ENCODE data around the gene LNX1. TPM values are rescaled to one million over a fixed set of nuclear protein-coding genes. Genes with fewer than 3 reads are reported as not detected.

The LNX1 gene
- total and polyA plus RNA-seq, 10 of the 15 experiments (the other 5 are each of a cell fraction or from before 2014, with no cell fraction given): 0.72 to 1.4 (median 1.0) TPM

- TF ChIP-seq, protein P1, sequence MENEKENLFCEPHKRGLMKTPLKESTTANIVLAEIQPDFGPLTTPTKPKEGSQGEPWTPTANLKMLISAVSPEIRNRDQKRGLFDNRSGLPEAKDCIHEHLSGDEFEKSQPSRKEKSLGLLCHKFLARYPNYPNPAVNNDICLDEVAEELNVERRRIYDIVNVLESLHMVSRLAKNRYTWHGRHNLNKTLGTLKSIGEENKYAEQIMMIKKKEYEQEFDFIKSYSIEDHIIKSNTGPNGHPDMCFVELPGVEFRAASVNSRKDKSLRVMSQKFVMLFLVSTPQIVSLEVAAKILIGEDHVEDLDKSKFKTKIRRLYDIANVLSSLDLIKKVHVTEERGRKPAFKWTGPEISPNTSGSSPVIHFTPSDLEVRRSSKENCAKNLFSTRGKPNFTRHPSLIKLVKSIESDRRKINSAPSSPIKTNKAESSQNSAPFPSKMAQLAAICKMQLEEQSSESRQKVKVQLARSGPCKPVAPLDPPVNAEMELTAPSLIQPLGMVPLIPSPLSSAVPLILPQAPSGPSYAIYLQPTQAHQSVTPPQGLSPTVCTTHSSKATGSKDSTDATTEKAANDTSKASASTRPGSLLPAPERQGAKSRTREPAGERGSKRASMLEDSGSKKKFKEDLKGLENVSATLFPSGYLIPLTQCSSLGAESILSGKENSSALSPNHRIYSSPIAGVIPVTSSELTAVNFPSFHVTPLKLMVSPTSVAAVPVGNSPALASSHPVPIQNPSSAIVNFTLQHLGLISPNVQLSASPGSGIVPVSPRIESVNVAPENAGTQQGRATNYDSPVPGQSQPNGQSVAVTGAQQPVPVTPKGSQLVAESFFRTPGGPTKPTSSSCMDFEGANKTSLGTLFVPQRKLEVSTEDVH (IDR thresholded peaks at IDR 0.05; ENCODE audit: low read depth, partially characterized antibody): no peak
- TF ChIP-seq ASH2L (IDR thresholded peaks at IDR 0.05; ENCODE audit: borderline replicate concordance, low read depth): no peak
- no peak for TF ChIP-seq KAT2A (conservative IDR thresholded peaks at IDR 0.05; ENCODE audit: control insufficient read depth, low read depth, low read length)
- TF ChIP-seq ZBTB4 (CRISPR knock-in tag; IDR thresholded peaks at IDR 0.05): no peak
- no peak for TF ChIP-seq RAD51 (IDR thresholded peaks at IDR 0.05)
- no peak for TF ChIP-seq NBN (IDR thresholded peaks at IDR 0.05)
Measured at GRCh38 chr4:53511014-53511413, 80.3 kb downstream of the LNX1 start (continued).

DNA sequence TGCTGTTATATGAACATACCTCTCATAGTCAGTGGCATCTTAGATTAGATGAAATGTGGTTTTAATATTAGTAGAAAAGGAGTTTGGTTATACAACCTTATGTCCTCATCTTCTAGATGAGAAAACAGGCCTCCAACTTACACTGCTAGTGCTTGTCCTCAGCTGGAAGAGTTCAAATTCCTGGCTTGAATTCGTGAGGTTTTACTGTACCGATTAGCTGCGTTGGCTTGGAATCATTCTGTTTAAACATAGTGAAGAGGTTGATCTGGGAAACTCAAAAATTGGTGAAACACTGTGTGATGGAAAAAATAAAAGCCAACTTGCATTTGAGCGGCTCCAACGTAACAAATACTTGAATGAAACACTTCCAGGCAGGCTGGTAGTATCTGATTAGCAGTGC, 81.0 kb downstream of the LNX1 start:
- no TSS peak for BruUV-seq (replicated peaks)
- POLR2A ChIA-PET: no interaction called here
- H3K9ac ChIP-seq (ENCODE audit: control insufficient read depth, insufficient read depth, low read length): no peak overlapping the region
- H3K79me2 ChIP-seq (ENCODE audit: control insufficient read depth, insufficient read depth, low read length): no peaks in the 10 kb centered on the region
- FAIRE-seq (no peak), DNase-seq (ENCODE audit: low read depth, low spot score) (no peak), ATAC-seq (no peak)
- no peak for TF ChIP-seq EP300 (IDR thresholded peaks at IDR 0.05; ENCODE audit: borderline replicate concordance in 1 of 2, control insufficient read depth in 1 of 2, low read depth in 2 of 2, low read length in 2 of 2)
- no peak for TF ChIP-seq SPI1 (IDR thresholded peaks at IDR 0.05; ENCODE audit: borderline replicate concordance, insufficient read depth, low read depth, low read length)
- TF ChIP-seq, protein P2, sequence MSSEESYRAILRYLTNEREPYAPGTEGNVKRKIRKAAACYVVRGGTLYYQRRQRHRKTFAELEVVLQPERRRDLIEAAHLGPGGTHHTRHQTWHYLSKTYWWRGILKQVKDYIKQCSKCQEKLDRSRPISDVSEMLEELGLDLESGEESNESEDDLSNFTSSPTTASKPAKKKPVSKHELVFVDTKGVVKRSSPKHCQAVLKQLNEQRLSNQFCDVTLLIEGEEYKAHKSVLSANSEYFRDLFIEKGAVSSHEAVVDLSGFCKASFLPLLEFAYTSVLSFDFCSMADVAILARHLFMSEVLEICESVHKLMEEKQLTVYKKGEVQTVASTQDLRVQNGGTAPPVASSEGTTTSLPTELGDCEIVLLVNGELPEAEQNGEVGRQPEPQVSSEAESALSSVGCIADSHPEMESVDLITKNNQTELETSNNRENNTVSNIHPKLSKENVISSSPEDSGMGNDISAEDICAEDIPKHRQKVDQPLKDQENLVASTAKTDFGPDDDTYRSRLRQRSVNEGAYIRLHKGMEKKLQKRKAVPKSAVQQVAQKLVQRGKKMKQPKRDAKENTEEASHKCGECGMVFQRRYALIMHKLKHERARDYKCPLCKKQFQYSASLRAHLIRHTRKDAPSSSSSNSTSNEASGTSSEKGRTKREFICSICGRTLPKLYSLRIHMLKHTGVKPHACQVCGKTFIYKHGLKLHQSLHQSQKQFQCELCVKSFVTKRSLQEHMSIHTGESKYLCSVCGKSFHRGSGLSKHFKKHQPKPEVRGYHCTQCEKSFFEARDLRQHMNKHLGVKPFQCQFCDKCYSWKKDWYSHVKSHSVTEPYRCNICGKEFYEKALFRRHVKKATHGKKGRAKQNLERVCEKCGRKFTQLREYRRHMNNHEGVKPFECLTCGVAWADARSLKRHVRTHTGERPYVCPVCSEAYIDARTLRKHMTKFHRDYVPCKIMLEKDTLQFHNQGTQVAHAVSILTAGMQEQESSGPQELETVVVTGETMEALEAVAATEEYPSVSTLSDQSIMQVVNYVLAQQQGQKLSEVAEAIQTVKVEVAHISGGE (CRISPR knock-in tag; IDR thresholded peaks at IDR 0.05): no peak
- H4K20me1 ChIP-seq (ENCODE audit: control insufficient read depth, insufficient read depth): no peaks in the 10 kb centered on the region
- no peaks in the 10 kb centered on the region; the same call in 2 of the 3 replicates for H3K9me3 ChIP-seq (replicated peaks; ENCODE audit: control insufficient read depth, insufficient read depth, low read length)
- H3K27me3 ChIP-seq (replicated peaks in 1 of 2; ENCODE audit: control insufficient read depth in 2 of 2, insufficient read depth in 2 of 2, low read length in 1 of 2): no peaks in the 10 kb centered on the region
- SMC1A ChIA-PET (ENCODE audit: uncharacterized antibody, unreplicated experiment): interaction anchor here (1.5 to 1.7 kb wide), 3 partner anchors 143 to 196 kb away, joined by 3 to 5 read pairs (median 4); no protein-coding TSS in a partner anchor
- WGBS (ENCODE audit: insufficient coverage, insufficient replicate concordance, low lambda C conversion rate, missing lambda C conversion rate): 14% methylated on average over 5 of the region's 5 CpGs
- in situ Hi-C loops (cut with MboI) (no loop called here), intact Hi-C loops (cut with micrococcal nuclease; ENCODE audit: unreplicated experiment) (no loop called here)
- H3K4me3 ChIP-seq: no peak overlapping the region
- CTCF ChIA-PET: interaction anchor here (0.7 to 2.3 kb wide), 4 partner anchors 9 to 143 kb away, joined by 3 to 6 read pairs (median 3); no protein-coding TSS in a partner anchor
- H2AFZ ChIP-seq (ENCODE audit: control insufficient read depth, low read depth, low read length): no peak overlapping the region
- RAD21 ChIA-PET (ENCODE audit: unreplicated experiment): interaction anchor here (0.7 to 1.5 kb wide), 3 partner anchors 15 to 238 kb away, joined by 3 read pairs; no protein-coding TSS in a partner anchor
- no peaks in the 10 kb centered on the region for H3K36me3 ChIP-seq (ENCODE audit: control insufficient read depth in 2 of 2, insufficient read depth in 2 of 2, low read length in 1 of 2)
- no peak overlapping the region for H3K27ac ChIP-seq (ENCODE audit: control insufficient read depth, insufficient read depth)
- no peak overlapping the region for H3K4me2 ChIP-seq (ENCODE audit: control insufficient read depth, insufficient read depth)
- H3K4me1 ChIP-seq (ENCODE audit: control insufficient read depth, insufficient read depth, low read length): no peaks in the 10 kb centered on the region

All from GM12878 (cell line).